ENCODE data around the gene MISP.

GRCh38 chr19:728011-728410, 22.9 kb upstream of the MISP start:
- TF ChIP-seq ETV6 (CRISPR knock-in tag; IDR thresholded peaks at IDR 0.05) (no peak), CTCF (IDR thresholded peaks at IDR 0.05) (no peak), ZNF138 (CRISPR knock-in tag; conservative IDR thresholded peaks at IDR 0.05) (no peak), ATF3 (CRISPR knock-in tag; conservative IDR thresholded peaks at IDR 0.05) (no peak), JUN (CRISPR knock-in tag; IDR thresholded peaks at IDR 0.05) (no peak), AFF4 (CRISPR knock-in tag; IDR thresholded peaks at IDR 0.05; ENCODE audit: borderline replicate concordance) (no peak), SP1 (CRISPR knock-in tag; conservative IDR thresholded peaks at IDR 0.05) (no peak), NFYB (CRISPR knock-in tag; conservative IDR thresholded peaks at IDR 0.05; ENCODE audit: low read depth) (no peak), PREB (CRISPR knock-in tag; IDR thresholded peaks at IDR 0.05; ENCODE audit: borderline replicate concordance) (no peak)
- TF ChIP-seq, protein P1, sequence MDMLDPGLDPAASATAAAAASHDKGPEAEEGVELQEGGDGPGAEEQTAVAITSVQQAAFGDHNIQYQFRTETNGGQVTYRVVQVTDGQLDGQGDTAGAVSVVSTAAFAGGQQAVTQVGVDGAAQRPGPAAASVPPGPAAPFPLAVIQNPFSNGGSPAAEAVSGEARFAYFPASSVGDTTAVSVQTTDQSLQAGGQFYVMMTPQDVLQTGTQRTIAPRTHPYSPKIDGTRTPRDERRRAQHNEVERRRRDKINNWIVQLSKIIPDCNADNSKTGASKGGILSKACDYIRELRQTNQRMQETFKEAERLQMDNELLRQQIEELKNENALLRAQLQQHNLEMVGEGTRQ (CRISPR knock-in tag; IDR thresholded peaks at IDR 0.05), result no peak
- TF ChIP-seq, protein P2, sequence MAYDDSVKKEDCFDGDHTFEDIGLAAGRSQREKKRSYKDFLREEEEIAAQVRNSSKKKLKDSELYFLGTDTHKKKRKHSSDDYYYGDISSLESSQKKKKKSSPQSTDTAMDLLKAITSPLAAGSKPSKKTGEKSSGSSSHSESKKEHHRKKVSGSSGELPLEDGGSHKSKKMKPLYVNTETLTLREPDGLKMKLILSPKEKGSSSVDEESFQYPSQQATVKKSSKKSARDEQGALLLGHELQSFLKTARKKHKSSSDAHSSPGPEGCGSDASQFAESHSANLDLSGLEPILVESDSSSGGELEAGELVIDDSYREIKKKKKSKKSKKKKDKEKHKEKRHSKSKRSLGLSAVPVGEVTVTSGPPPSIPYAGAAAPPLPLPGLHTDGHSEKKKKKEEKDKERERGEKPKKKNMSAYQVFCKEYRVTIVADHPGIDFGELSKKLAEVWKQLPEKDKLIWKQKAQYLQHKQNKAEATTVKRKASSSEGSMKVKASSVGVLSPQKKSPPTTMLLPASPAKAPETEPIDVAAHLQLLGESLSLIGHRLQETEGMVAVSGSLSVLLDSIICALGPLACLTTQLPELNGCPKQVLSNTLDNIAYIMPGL (CRISPR knock-in tag; IDR thresholded peaks at IDR 0.05), result no peak
- TF ChIP-seq, protein P3, sequence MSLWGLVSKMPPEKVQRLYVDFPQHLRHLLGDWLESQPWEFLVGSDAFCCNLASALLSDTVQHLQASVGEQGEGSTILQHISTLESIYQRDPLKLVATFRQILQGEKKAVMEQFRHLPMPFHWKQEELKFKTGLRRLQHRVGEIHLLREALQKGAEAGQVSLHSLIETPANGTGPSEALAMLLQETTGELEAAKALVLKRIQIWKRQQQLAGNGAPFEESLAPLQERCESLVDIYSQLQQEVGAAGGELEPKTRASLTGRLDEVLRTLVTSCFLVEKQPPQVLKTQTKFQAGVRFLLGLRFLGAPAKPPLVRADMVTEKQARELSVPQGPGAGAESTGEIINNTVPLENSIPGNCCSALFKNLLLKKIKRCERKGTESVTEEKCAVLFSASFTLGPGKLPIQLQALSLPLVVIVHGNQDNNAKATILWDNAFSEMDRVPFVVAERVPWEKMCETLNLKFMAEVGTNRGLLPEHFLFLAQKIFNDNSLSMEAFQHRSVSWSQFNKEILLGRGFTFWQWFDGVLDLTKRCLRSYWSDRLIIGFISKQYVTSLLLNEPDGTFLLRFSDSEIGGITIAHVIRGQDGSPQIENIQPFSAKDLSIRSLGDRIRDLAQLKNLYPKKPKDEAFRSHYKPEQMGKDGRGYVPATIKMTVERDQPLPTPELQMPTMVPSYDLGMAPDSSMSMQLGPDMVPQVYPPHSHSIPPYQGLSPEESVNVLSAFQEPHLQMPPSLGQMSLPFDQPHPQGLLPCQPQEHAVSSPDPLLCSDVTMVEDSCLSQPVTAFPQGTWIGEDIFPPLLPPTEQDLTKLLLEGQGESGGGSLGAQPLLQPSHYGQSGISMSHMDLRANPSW (CRISPR knock-in tag; conservative IDR thresholded peaks at IDR 0.05; ENCODE audit: low read depth), result no peak
- TF ChIP-seq, protein P4, sequence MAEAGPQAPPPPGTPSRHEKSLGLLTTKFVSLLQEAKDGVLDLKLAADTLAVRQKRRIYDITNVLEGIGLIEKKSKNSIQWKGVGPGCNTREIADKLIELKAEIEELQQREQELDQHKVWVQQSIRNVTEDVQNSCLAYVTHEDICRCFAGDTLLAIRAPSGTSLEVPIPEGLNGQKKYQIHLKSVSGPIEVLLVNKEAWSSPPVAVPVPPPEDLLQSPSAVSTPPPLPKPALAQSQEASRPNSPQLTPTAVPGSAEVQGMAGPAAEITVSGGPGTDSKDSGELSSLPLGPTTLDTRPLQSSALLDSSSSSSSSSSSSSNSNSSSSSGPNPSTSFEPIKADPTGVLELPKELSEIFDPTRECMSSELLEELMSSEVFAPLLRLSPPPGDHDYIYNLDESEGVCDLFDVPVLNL (CRISPR knock-in tag; IDR thresholded peaks at IDR 0.05; ENCODE audit: borderline replicate concordance, low read depth), result no peak
